Ovary (tissue), 9 donors: Measurements from ENCODE around the gene RBM33. TPM values are rescaled to one million over a fixed set of nuclear protein-coding genes. Genes with fewer than 3 reads are reported as not detected.

ENCODE experiments used
- DNase-seq, 5 donors: peaks; one replicate each; pipeline ENCODE4 v3.0.0-alpha.2; 2019 to 2020
- H3K27ac ChIP-seq, 2 donors: fragments of 200-600 bp; one replicate each; pipeline versions ENCODE4 v1.5.1 to v1.8.0; 2019 to 2022
- H3K27me3 ChIP-seq: fragments of 200-600 bp; one replicate; pipeline ENCODE4 v1.8.0; 2022
- H3K36me3 ChIP-seq: fragments of 200-600 bp; sonication (generic); one replicate; pipeline ENCODE4 v1.5.1; 2019
- H3K4me1 ChIP-seq: one replicate; pipeline ENCODE4 v1.8.1; 2013; ENCODE audit warnings: mild to moderate bottlenecking, moderate library complexity; ENCODE audit not compliant: insufficient read depth
- H3K4me3 ChIP-seq: fragments of 200-600 bp; sonication (generic); one replicate; pipeline ENCODE4 v1.5.1; 2017
- H3K9me3 ChIP-seq, 2 donors: fragments of 200-600 bp in 1 of 2; sonication (generic) in 1 of 2; one replicate each; pipeline versions ENCODE4 v1.5.1 to v1.8.1; 2013 to 2019; ENCODE audit warnings: mild to moderate bottlenecking in 1 of 2, moderate library complexity in 1 of 2
- EP300 ChIP-seq: sonication (generic); formaldehyde crosslinking; IDR thresholded peaks from one replicate; pipeline ENCODE4 v1.6.1; 2017; ENCODE audit warnings: antibody characterized with exemption
- POLR2A ChIP-seq: fragments of 450-650 bp; IDR thresholded peaks from one replicate; pipeline ENCODE4 v1.6.1; 2017; ENCODE audit warnings: antibody characterized with exemption, mild to moderate bottlenecking, moderate library complexity
- WGBS, 3 donors: extraction: QIAGEN DNeasy Blood & Tissue Kit in 1 of 3; methylation state at CpG; one replicate each; pipeline versions ENCODE4 v1.1.5 to v1.1.7; 2013 to 2017; 5-methylcytosine and 5-hydroxymethylcytosine counted together
- intact Hi-C, 4 donors: fragments of 100-400 bp; cut with DNase I; formaldehyde crosslinking; loops; one replicate each; pipeline versions ENCODE4 v1.11.0 to v1.15.1; 2022 to 2023
- polyA plus RNA-seq, 2 donors: library from polyadenylated mRNA; stranded (reverse); fragments of 200-250 nt in 1 of 2; fragments of 350-450 nt in 1 of 2; fragmentation: Illumina TruSeq in 1 of 2; extraction: RNeasy Lipid Tissue Mini Kit (QIAGEN cat#74804) in 1 of 2; gene quantifications; one replicate each; pipeline ENCODE4 v1.2.3, GENCODE V29; 2013 to 2014
- total RNA-seq, 7 donors: library from RNA; depleted of rRNA in 2 of 7; stranded (reverse); fragments of >200 nt in 2 of 7; fragmentation: NEBNext Ultra II Directional in 3 of 7; extraction: Animal tissue kit (Norgen Biotek cat#: 25700) in 3 of 7; gene quantifications; one replicate each; pipeline versions ENCODE4 v1.1.0 to v1.2.4, GENCODE V29; 2016 to 2023
- TF ChIP-seq, protein P1 (sequence below), 3 donors: fragments of 450-650 bp in 2 of 3; fragments of 200-600 bp in 1 of 3; IDR thresholded peaks; one replicate each; pipeline versions ENCODE4 v1.5.1 to v1.8.0; 2016 to 2022; ENCODE audit warnings: antibody characterized with exemption in 3 of 3, mild to moderate bottlenecking in 1 of 3
- donor health status: DM: no; HTN: no; CAD: no; lungs with moderate emphysema.
- donor health status: DM: no; HTN: no; CAD: no.
- donor health status: Bipolar disorder and iron deficiency.
- donor health status: DM: yes; HTN: yes; CAD: no.
- donor health status: DM: no; HTN: no; CAD: no.
- donor health status: DM: yes; HTN: yes; CAD: no.

RBM33 gene
- total and polyA plus RNA-seq, 9 donors, result 19.8 to 62.0 (median 49.3) TPM

DNA sequence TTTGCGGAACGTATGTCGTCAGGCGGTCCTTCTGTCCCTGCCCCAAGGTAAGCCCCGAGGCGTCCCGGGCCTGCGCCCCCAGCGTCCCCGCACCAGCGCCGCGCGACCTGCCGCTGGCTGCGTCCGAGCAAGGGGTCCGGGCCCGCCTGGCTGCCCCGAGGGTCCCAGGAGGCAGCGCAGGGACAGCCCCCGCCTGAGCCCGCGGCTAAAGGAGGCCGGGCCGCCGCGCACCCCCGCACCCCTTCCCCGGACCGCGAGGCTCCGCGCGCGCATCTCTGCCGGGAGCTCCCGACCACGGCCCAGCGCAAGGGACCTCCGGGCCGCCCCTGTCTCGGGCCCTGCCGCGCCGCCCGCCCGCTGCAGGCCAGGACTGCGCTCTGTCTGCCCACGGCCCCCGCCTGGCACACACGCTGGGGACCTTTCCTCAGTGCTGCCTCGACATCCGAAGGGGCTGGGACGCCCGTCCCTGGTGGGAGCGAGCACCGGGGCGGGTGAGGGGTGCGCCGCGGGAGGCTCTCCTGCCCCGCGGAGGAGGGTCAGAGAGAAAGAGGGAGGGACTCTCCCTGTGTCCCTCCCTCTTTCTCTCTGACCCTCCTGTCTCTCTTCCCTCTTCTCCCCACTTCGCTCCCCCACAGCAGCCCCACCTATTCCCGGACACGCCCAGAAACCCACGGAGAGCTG is 142.8 kb downstream of the RBM33 start:
- intact Hi-C loops, result no loop called here
- TF ChIP-seq POLR2A, result no peak
- TF ChIP-seq, protein P1, sequence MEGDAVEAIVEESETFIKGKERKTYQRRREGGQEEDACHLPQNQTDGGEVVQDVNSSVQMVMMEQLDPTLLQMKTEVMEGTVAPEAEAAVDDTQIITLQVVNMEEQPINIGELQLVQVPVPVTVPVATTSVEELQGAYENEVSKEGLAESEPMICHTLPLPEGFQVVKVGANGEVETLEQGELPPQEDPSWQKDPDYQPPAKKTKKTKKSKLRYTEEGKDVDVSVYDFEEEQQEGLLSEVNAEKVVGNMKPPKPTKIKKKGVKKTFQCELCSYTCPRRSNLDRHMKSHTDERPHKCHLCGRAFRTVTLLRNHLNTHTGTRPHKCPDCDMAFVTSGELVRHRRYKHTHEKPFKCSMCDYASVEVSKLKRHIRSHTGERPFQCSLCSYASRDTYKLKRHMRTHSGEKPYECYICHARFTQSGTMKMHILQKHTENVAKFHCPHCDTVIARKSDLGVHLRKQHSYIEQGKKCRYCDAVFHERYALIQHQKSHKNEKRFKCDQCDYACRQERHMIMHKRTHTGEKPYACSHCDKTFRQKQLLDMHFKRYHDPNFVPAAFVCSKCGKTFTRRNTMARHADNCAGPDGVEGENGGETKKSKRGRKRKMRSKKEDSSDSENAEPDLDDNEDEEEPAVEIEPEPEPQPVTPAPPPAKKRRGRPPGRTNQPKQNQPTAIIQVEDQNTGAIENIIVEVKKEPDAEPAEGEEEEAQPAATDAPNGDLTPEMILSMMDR (IDR thresholded peaks at IDR 0.05), result no peak
- no peak for TF ChIP-seq EP300
- WGBS, 3 donors, result 0 to 1% (median 1%) methylated on average over 39 to 68 of the region's 68 CpGs
- H3K4me1 ChIP-seq, result no peaks in the 10 kb centered on the region
- H3K27ac ChIP-seq, result no peak overlapping the region
- H3K27me3 ChIP-seq, result no peaks in the 10 kb centered on the region
- H3K36me3 ChIP-seq, result no peaks in the 10 kb centered on the region
- DNase-seq, result peak in 1 of 5 donors; percentile 39
- no peaks in the 10 kb centered on the region for H3K9me3 ChIP-seq
- H3K4me3 ChIP-seq, result peak overlapping the region; percentile 35

DNA sequence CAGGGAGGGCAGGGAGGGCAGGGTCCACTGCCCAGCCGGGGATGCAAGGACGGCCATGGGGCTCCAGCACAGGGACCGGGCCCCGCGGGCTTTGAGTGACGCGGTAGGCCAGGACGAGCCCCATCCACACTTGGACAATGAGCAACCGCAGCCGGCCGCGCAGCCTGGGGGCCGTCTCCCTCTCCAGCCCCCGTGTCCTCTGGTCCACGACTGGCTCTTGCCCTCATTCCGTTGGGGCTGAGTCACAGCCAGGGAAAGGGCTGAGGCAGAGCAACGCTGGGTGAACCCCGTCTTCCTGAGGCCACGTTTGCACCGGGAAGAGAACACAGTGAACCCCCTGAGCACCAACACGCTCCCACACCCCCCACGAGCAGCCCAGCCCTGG is 144.1 kb downstream of the RBM33 start:
- intact Hi-C loops, result no loop called here
- H3K9me3 ChIP-seq, result no peaks in the 10 kb centered on the region
- TF ChIP-seq EP300, result no peak
- TF ChIP-seq POLR2A, result no peak
- TF ChIP-seq, protein P1 (IDR thresholded peaks at IDR 0.05), result no peak
- no peak for DNase-seq
- no peaks in the 10 kb centered on the region for H3K36me3 ChIP-seq
- no peaks in the 10 kb centered on the region for H3K27me3 ChIP-seq
- 85 to 89% (median 87%) methylated on average over 18 to 22 of the region's 22 CpGs for WGBS, 3 donors
- H3K27ac ChIP-seq, result no peak overlapping the region
- no peaks in the 10 kb centered on the region for H3K4me1 ChIP-seq
- no peak overlapping the region for H3K4me3 ChIP-seq

DNA sequence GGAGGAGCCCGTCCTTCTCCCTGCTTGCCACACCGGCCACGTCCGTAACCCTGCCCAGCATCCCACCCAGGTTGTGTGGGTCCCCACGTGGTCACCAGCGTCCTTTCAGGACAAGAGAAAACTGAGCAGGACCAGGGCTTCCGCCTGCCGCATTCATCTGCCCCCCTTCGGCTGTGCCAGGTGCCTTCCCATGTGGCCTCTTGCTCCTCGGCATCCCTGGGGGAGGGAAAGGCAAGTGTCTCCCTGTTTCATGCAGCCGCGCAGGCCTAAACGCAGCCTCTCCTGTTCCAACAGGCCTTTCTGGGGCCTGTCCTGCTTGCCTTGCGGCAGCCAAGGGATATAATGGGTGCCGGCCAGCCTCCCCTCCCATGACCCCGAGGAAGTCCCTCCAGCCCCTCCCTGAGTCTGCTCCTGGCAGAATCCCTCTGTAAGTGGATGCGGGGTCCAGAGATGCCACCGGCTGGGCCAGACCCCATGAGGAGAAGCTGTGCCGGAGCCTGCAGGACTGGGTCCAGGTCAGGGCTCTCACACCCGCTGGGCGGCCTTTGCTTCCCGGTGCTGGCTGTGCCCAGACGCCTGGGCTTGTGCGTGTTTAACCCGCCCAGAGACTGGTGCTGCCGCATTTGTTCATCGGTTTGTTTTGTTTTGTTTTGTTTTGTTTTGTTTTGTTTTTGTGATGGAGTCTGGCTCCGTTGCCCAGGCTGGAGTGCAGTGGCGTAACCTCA is 144.7 kb downstream of the RBM33 start:
- TF ChIP-seq, protein P1 (IDR thresholded peaks at IDR 0.05), result no peak
- TF ChIP-seq EP300, result no peak
- TF ChIP-seq POLR2A, result no peak
- intact Hi-C loops, result no loop called here
- Histone ChIP-seq H3K9me3 (no peaks in the 10 kb centered on the region), H3K27me3 (no peaks in the 10 kb centered on the region), H3K4me3 (no peak overlapping the region), H3K36me3 (no peaks in the 10 kb centered on the region), H3K4me1 (no peaks in the 10 kb centered on the region), H3K27ac (no peak overlapping the region)
- no peak for DNase-seq
- WGBS, 3 donors, result 78 to 92% (median 84%) methylated on average over 28 to 29 of the region's 29 CpGs

DNA sequence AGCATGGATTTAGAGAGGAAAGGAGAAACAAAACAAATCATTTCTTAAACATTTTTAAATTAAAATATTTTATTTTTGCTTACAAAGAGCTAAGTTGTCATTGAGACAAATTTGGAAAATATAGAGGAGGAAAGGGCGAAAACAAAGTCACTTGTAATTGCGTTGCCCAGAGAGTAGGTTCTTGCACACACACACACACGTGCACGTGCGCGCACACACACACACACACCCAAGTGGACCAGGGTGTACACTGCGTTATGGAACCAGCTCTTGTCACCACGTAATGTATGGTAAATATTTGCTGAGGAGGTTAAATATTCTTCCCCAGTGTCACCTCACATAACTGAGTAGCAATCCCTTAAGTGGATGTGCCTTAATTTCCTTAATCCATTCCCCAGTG is 146.2 kb downstream of the RBM33 start:
- Histone ChIP-seq H3K27ac (no peak overlapping the region), H3K27me3 (no peaks in the 10 kb centered on the region), H3K4me3 (no peak overlapping the region), H3K9me3 (no peaks in the 10 kb centered on the region), H3K4me1 (no peaks in the 10 kb centered on the region), H3K36me3 (no peaks in the 10 kb centered on the region)
- 58 to 78% (median 75%) methylated on average over 8 of the region's 8 CpGs for WGBS, 3 donors
- no peak for DNase-seq
- TF ChIP-seq POLR2A, result no peak
- TF ChIP-seq, protein P1 (IDR thresholded peaks at IDR 0.05), result no peak
- TF ChIP-seq EP300, result no peak
- intact Hi-C loops, result loop anchor here in 2 of 4 donors (10.0 kb wide), 2 partner anchors 974 to 1034 kb away; no protein-coding TSS in a partner anchor
